Fibroblast of lung (primary cell): Measurements from ENCODE around the gene ADGRG3. TPM values are rescaled to one million over a fixed set of nuclear protein-coding genes. Genes with fewer than 3 reads are reported as not detected.

Experiments
- DNase-seq, 2 donors: peaks; one replicate each; pipeline versions ENCODE4 v3.0.0 to v3.0.0-alpha.2; 2010; ENCODE audit warnings: low read depth in 2 of 2
- H2AFZ ChIP-seq: 2 replicates; pipeline ENCODE4 v1.5.1; 2012; ENCODE audit warnings: low read length, control low read depth, inconsistent platforms
- H3K27ac ChIP-seq: 2 replicates; pipeline ENCODE4 v1.5.1; 2011; ENCODE audit warnings: low read length, control low read depth; ENCODE audit not compliant: insufficient read depth
- H3K27me3 ChIP-seq: 2 replicates; pipeline ENCODE4 v1.5.1; 2011; ENCODE audit warnings: mild to moderate bottlenecking, low read length; ENCODE audit not compliant: control insufficient read depth, insufficient read depth
- H3K36me3 ChIP-seq: 2 replicates; pipeline ENCODE4 v1.5.1; 2011; ENCODE audit warnings: low read length; ENCODE audit not compliant: control insufficient read depth, insufficient read depth
- H3K4me1 ChIP-seq: 2 replicates; pipeline ENCODE4 v1.5.1; 2011; ENCODE audit warnings: low read length; ENCODE audit not compliant: control insufficient read depth, insufficient read depth; ENCODE audit errors: extremely low read depth
- H3K4me2 ChIP-seq: 2 replicates; pipeline ENCODE4 v1.5.1; 2011; ENCODE audit warnings: low read length, control low read depth; ENCODE audit not compliant: insufficient read depth; ENCODE audit errors: extremely low read depth
- H3K4me3 ChIP-seq, 4 experiments: fragments of 200-600 bp in 1 of 4; sonication (generic) in 1 of 4; replicated peaks in 1 of 4; 2 replicates each; pipeline ENCODE4 v1.5.1; 2011 to 2016; ENCODE audit warnings: low read length in 4 of 4, low read depth in 3 of 4, mild to moderate bottlenecking in 3 of 4, control low read depth in 2 of 4, inconsistent platforms in 1 of 4, mixed read lengths in 1 of 4; ENCODE audit not compliant: insufficient read depth in 1 of 4; ENCODE audit errors: control extremely low read depth in 1 of 4
- H3K79me2 ChIP-seq: 2 replicates; pipeline ENCODE4 v1.5.1; 2012; ENCODE audit warnings: mild to moderate bottlenecking, low read length, inconsistent platforms; ENCODE audit not compliant: control insufficient read depth, insufficient read depth
- H3K9ac ChIP-seq: 2 replicates; pipeline ENCODE4 v1.5.1; 2011; ENCODE audit warnings: mild to moderate bottlenecking, low read length, control low read depth; ENCODE audit not compliant: insufficient read depth
- H3K9me3 ChIP-seq: 2 replicates; pipeline ENCODE4 v1.5.1; 2012; ENCODE audit warnings: low read depth, low read length; ENCODE audit not compliant: control insufficient read depth, insufficient read depth
- H4K20me1 ChIP-seq: 2 replicates; pipeline ENCODE4 v1.5.1; 2011; ENCODE audit warnings: low read length; ENCODE audit not compliant: control insufficient read depth, insufficient read depth; ENCODE audit errors: extremely low read depth
- CTCF ChIP-seq, 2 donors: IDR thresholded peaks in 1 of 2; conservative IDR thresholded peaks in 1 of 2; 1 replicate in 1 of 2; 2 replicates in 1 of 2; pipeline ENCODE4 v1.5.1; 2011 to 2012; ENCODE audit warnings: low read length in 2 of 2, control low read depth in 1 of 2, inconsistent platforms in 1 of 2, low read depth in 1 of 2, mild to moderate bottlenecking in 1 of 2
- EZH2 ChIP-seq: IDR thresholded peaks from 2 replicates; pipeline ENCODE4 v1.5.1; 2012; ENCODE audit warnings: low read length, control low read depth, mild to moderate bottlenecking; ENCODE audit errors: missing control alignments
- polyA plus RNA-seq, 2 donors: library from polyadenylated mRNA; depleted of rRNA in 1 of 2; stranded (reverse) in 1 of 2; unstranded in 1 of 2; fragments of >200 nt; gene quantifications; 2 replicates each; pipeline ENCODE4 v1.2.1, GENCODE V29; 2011 to 2012; ENCODE audit warnings: missing spikeins in 1 of 2
- total RNA-seq: library from RNA; depleted of rRNA; stranded (reverse); fragments of >200 nt; gene quantifications from 2 replicates; pipeline ENCODE4 v1.2.1, GENCODE V29; 2014

ADGRG3 gene
- total and polyA plus RNA-seq, 2 donors (not counting 1 experiment from before 2014, with no cell fraction given), result not detected

- TF ChIP-seq CTCF (conservative IDR thresholded peaks at IDR 0.05 in 1 of 2, IDR thresholded peaks at IDR 0.05 in 1 of 2; ENCODE audit: low read depth in 1 of 2, low read length in 2 of 2), result no peak
- TF ChIP-seq EZH2, result no peak
- H3K79me2 ChIP-seq, result no peaks in the 10 kb centered on the region
- DNase-seq, result no peak
Measured at GRCh38 chr16:57725976-57726375, 57.9 kb downstream of the ADGRG3 start.

GRCh38 chr16:57726433-57726947, 58.4 kb downstream of the ADGRG3 start:
- Histone ChIP-seq H4K20me1 (no peaks in the 10 kb centered on the region), H3K4me1 (no peaks in the 10 kb centered on the region), H3K4me3 (no peak overlapping the region), H3K27ac (no peak overlapping the region), H3K27me3 (no peaks in the 10 kb centered on the region), H3K9me3 (no peaks in the 10 kb centered on the region), H2AFZ (no peak overlapping the region), H3K79me2 (no peaks in the 10 kb centered on the region), H3K9ac (no peak overlapping the region), H3K4me2 (no peak overlapping the region), H3K36me3 (no peaks in the 10 kb centered on the region)
- no peak for DNase-seq
- no peak for TF ChIP-seq EZH2
- no peak for TF ChIP-seq CTCF (conservative IDR thresholded peaks at IDR 0.05 in 1 of 2, IDR thresholded peaks at IDR 0.05 in 1 of 2; ENCODE audit: low read depth in 1 of 2, low read length in 2 of 2)

More at GRCh38 chr16:57725976-57726375, 57.9 kb downstream of the ADGRG3 start:
- Histone ChIP-seq H3K4me2 (no peak overlapping the region), H3K36me3 (no peaks in the 10 kb centered on the region), H3K9me3 (no peaks in the 10 kb centered on the region), H3K27me3 (no peaks in the 10 kb centered on the region), H3K27ac (no peak overlapping the region), H2AFZ (no peak overlapping the region), H3K4me1 (no peaks in the 10 kb centered on the region), H4K20me1 (no peaks in the 10 kb centered on the region), H3K9ac (no peak overlapping the region), H3K4me3 (no peak overlapping the region)

DNA sequence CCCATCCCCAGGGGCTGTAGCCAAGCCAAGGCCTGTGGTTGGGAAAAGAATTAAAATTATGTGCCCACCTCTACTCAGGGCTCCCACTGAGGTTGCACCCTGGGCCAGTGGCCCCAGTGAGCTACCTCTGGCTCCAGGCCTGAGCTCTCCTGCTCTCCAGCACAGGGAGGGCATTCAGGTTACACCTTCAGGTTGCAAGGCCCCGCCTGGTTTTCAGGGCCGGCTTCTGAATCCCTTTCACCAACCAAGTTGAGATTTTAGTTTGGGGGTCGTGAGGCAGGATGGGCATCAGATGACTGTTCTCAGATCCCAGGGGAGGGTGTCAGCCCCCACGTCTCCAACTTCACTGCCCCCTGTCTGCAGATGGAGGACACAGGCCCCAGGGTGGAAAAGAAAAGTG, 59.5 kb downstream of the ADGRG3 start:
- DNase-seq, result no peak
- Histone ChIP-seq H3K4me3 (no peak overlapping the region), H3K27me3 (no peaks in the 10 kb centered on the region), H3K27ac (no peak overlapping the region), H3K4me2 (no peak overlapping the region), H3K9ac (no peak overlapping the region), H3K79me2 (no peaks in the 10 kb centered on the region), H2AFZ (no peak overlapping the region), H3K4me1 (no peaks in the 10 kb centered on the region), H3K9me3 (no peaks in the 10 kb centered on the region), H3K36me3 (no peaks in the 10 kb centered on the region), H4K20me1 (no peaks in the 10 kb centered on the region)
- no peak for TF ChIP-seq EZH2
- TF ChIP-seq CTCF (conservative IDR thresholded peaks at IDR 0.05 in 1 of 2, IDR thresholded peaks at IDR 0.05 in 1 of 2; ENCODE audit: low read depth in 1 of 2, low read length in 2 of 2), result no peak
